Measurements from ENCODE around the gene CEBPE.
A peak's percentile ranks its signal among the peaks of the same experiment; 100 is the strongest.
"Not testable (repeated sequence)": the region's sequence is repeated elsewhere in the genome, so short reads cannot be mapped to it uniquely, and the experiment has no call there.

The CEBPE gene

DNA sequence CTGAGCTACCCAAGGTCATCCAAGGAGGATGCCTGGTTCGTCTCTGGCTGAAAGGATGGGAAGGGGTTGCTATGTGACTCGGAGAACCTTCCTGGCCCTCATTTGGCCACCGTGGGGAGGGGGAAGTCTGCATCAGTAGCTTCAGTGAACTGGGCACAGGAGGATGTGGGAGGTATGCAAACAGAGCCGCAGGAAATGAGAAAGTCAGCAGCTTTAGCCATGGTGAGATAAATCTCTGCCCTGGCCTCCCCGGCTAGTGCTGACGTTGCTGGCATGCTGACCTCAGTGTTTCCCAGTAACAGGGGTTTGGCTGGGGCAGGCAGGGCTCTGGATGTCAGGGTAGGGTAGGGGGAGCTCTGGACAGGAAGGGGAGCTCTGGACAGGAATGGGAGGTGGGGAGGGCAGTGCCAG lies 2.3 kb upstream of the CEBPE start:
- no peak for DNase-seq (ENCODE audit: low read depth)

DNA sequence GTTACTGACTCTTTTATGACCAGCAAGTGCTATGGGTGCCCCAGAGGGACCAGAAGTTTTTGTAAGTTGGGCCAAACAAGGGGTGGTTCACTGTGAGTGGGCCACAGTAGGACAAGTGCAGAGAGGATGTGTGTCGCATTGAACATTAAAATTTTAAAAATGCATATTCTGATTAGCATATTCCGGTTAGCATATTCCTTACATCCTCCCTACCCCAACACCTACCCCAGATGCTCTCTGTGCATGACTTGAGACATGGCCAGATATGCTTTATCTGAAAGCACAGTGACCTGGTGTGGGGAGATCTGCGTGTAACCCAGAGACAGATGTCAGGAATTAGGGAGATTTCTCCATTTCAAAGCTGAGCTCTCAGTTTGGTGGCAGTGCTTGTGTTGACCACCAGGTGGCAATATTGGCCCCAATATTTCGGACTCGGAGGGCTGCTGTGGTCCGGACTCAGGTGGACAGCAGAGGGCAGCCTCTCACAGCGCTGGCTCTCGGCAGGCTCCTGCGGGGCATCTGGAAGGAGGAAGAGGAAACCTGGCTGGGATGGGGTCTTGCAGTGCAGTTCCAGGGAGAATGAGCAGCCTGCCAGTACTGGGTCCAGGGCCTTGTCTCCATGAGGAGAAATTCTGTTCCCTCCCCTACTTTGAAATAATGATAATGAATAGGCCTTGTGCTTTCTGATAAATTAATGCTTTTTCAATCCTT lies 1.6 kb upstream of the CEBPE start:
- DNase-seq (ENCODE audit: low read depth) = peak; percentile 56

DNA sequence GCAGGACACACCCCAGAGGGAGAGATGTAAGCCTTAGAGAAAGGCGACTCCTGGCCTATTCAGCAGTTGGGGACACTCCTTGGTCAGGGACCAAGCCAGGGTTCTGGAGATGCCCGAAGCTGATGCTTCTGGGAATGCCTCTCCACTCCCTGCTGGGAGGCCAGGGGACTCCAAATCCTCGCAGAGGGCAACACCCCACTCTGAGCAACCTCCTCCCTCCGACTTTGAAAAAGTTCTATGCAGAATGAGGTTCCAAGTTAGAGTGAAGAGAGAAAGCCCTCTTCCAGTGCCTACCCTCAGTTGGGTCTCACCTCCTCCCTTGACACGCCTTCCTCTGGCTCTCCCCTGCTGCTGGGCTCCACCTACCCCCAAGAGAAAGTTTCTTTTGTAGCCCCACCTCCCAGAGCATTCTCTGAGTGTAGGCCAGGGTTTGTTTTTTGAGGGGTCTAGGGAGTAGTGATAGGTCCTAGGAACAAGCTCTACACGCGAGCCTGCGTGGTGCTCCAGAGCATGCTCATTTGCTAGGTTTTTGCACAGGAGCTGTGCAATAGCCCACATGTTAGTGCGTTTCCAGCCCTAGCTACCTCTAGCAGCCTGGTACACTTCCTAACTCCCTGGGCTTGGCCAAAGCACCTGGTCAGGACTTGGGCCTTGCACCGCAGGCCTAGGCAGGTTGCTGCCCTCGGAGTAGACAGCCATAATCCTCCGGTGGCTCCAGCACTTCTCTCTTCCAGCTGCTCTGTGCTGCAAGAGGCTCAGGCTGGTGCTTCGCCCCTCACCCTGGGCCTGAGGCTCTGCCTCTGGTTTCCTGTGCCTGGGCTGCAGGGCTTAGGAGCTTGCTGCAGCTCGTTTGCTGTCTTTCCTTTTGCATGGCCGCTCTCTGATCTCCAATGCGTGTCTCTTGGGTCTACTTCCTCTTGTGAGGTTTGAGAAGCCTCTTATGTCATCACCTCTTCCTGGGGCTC lies 590 bp upstream of the CEBPE start:
- no peak for DNase-seq (ENCODE audit: low read depth)

DNA sequence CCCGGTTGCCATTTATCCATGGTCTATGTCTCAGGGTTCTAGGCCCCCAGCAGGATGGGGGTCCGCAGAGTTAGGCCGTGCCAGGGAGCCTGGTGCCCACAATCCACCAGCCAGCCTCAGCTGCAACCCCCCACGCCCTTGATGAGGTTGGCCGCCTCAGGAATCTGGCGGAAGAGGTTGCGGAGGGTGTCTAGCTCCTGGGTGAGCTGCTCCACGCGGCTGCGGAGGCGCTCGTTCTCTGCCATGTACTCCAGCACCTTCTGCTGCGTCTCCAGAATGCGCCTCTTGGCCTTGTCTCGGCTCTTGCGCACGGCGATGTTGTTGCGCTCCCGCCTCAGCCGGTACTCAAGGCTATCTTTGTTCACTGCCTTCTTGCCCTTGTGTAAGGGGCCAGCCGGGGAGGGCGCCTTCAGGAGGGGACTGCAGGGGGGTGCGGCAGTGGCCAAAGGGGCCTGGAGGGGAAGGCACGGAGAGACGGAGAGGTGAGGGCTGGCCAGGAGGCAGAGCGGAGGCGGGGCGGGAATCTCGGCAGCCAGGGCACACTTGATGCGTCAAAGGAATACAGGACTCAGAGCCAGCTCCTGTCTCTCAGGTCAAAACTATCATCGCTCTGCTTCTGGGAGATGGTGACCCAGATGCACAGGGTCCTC lies 1.6 kb downstream of the CEBPE start:
- no peak for DNase-seq (ENCODE audit: low read depth)

DNA sequence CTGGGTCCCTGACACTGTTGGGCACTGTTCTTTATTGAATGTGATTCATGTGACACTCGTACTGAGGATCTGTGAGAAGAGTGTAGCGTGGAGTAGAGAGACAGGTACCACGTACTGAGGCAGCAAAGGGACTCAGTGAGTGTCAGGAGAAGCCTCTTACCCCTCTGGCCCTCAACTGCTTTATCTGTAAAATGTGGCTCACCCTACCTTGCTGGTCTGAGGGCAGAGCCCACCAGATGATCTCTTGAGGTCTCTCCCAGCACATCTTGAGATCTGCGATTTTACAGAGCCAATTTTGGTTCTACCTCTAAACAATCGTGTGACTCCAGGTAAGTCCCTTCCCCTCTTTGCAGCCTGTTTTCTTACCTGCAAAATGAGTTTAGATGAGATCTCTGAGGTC lies 3.1 kb downstream of the CEBPE start:
- DNase-seq (ENCODE audit: low read depth) = no peak

DNA sequence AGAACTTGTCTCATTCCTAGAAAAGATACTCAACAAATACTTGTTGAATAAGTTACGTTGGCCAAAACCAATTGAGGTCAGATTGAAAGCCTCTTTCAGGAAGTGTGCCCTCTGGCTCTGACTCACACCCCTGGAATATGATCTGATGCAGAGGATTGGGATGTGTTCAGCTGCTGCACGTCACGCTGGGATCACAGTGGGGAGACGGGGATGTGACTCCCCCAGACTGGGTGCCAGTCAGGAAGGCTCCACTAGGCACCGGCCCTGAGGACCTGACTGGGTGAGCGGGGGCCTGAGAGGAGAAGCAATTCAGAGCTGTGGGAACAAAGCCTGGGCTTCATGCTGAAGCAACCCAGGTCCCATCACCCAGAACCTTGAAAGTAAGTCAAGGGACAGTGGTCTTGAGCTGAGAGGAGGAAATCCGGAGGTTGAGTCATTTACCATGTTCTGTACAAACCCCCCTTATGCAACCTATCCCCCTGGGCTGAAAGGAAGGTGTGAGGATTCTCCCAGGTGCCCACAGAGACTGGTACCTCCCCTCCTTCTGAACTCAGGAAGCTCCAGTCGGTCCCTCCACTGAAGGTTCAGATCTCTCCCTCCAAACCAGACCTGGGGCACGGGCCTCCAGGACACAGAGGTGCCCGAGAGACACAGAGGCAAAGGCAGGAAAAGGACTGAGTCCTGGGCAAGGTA lies 3.9 kb downstream of the CEBPE start:
- DNase-seq (ENCODE audit: low read depth) = no peak

DNA sequence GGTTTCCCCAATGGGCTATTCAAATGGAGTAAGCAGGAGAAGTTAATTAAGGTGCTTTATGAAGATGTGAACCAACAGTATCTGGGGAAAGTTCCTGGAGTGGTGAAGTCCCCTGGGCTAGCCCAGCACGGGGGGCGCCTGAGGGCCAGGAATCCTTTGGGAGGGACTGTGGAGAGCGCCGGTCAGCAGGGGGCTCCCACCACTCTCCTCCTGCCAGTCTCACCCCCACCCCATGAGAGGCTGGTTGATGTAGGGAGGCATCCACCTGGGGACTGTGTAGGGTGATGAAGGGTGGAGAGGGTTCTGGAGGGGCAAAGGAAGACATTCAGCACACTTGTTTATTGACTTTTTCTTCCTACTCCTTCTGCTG lies 4.4 kb downstream of the CEBPE start:
- DNase-seq (ENCODE audit: low read depth) = no peak

DNA sequence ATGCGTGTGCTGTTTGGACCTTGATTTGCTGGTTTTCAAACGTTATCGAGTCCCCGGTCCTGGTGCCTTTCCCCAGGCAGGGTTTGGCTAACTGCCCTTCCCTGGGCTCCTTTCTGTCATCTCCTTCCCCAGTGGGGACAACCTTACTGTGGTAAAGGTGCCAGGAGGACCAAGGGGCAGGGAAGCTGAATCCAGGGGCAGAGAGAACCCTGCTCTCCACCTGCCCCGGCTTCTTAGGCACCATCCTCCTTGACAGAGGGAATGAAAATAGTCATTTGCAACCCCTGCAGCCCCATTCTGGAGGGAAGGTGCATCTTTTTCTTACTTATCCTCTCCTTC lies 5.0 kb downstream of the CEBPE start:
- no peak for DNase-seq (ENCODE audit: low read depth)

DNA sequence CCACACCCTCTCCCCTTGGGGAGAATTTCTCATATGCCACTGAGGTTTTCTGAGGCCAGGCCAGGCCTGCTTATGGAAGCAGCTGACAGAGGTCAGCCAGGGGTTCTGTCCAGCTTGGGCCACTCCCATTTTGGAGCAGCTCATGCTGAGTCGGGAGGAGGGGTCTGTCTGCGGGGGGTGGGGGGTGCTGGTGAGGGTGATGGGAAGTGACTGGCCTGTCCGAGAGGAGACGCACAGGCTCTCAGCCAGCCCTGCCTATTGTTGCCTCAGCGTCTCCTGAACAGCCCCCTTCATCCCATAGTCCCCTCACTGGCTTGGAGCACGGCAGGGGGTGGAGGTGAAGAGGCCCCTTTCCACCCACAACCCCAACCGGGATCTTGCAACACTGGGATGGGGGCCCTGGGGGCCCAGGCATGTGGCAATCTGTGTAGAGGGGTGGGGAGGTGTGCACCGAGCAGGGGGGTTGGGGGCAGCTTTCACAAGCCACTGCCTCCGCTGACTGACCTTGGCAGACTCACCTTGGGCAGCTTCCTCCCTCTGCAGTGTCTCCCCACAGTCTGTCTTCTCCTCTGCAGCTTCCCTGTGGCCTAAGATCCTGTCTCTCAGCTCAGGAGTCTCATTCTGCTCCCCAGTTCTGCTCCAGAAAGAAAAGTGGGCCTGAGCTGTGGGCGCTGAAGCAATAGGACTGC lies 5.5 kb downstream of the CEBPE start:
- DNase-seq (ENCODE audit: low read depth) = no peak

DNA sequence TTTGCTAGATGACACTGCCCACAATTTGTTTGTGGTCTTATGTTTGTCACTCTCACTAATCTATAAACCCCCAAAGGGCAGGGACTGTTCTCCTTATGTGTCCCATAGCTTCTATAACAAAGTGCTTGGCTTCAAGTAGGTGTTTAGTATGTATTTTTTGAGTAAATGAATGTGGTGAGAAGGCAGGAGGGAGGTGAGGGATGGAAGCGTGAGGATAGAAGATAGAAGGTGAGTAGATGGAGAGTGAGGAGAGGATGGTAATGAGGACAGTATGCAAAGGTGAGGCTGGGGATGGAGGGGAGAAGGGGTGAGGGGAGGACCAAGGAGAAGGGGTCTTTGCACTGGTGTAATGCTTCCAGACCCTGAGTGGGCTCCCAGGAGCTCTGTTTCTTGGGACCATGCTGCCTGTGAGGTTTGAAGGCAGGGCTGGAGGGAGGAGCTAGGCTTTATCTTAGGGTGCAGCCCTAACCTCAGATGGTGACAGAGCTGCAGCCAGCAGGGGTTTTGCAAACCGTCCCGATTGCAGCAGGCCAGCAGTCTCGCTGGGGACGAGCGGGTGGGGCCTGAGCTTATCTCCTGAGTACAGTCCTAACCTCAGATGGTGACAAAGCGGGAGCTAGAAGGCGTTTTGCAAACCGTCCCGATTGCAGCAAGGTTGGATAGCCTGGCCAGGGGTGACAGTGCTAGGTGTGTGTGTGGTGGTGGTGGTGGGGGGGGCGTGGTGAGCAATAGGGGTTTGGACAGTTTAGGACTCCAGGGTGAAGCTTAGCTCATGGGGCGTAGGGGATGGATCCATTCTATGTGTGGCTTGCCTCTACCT lies 6.5 kb downstream of the CEBPE start:
- no peak for DNase-seq (ENCODE audit: low read depth)

DNA sequence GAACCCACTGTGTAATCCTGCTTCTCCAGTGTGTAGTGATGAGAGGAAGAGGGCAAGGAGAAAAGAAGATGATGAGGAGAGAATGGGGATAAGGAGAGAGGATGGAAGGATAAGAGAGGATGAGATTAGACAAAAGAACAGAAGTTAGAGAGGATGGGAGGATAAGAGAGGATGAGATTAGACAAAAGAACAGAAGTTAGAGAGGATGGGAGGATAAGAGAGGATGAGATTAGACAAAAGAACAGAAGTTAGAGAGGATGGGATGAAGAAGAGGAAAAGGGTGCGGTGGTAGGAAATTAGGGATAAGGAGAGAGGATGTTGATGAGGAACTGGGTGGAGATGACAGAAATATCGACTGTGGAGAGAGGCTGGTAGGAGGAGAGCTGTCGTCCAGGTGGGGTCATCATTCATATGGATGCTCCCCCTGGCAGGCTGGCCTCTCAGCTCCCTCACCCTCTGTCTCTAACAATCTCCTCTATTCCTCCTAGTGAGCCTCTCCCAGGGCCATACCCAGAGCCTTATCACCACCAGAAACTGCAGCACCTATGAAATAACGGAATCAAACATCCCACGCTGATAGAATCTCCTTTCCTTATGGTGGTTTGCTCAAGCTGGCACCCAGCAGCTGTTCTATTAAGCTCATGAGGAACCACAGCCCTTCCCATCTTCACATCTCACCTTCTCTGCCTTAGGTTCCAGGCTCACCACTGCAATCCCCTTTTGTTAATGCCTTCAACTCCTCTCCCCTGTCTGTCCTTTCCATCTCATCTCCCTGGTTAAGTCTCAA lies 8.3 kb downstream of the CEBPE start:
- DNase-seq (ENCODE audit: low read depth) = no peak

DNA sequence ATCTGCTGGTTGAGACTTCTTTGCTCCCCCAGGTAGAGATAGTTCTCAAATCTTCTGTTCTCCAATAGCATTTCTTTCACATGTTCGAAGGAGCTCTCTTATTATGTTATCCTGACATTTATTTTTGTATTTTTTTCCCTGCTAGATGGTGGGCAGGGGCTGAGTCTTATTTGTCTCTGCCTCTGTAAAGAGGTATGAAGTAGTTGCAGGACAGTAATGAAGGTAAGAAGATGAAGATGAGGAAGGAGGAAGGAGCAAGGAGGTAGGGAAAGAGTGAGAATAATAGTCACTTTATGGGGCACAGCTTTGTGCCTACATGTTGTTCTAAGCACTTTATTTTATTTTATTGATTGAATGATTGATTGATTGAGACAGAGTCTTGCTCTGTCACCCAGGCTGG lies 9.3 kb downstream of the CEBPE start:
- no peak for DNase-seq (ENCODE audit: low read depth)

DNA sequence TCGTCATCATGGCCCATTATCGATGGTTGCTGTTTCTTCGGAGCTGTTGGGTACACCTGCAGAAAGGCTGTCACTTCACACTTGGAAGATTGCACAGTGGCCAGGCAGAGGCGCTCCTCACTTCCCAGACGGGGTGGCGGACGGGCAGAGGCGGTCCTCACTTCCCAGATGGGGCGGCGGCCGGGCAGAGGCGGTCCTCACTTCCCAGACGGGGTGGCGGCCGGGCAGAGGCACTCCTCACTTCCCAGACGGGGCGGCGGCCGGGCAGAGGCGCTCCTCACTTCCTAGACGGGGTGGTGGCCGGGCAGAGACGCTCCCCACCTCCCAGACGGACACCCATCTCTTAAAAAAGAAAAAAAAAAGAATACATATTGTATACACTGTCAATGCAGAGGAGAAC lies 10.9 kb downstream of the CEBPE start:
- DNase-seq (ENCODE audit: low read depth) = not testable (repeated sequence)

DNA sequence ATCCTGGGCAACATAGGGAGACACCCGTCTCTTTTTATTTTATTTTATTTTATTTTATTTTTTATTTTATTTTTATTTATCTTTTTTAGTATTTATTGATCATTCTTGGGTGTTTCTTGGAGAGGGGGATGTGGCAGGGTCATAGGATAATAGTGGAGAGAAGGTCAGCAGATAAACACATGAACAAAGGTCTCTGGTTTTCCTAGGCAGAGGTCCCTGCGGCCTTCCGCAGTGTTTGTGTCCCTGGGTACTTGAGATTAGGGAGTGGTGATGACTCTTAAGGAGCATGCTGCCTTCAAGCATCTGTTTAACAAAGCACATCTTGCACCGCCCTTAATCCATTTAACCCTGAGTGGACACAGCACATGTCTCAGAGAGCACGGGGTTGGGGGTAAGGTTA lies 11.4 kb downstream of the CEBPE start:
- DNase-seq (ENCODE audit: low read depth) = not testable (repeated sequence)

DNA sequence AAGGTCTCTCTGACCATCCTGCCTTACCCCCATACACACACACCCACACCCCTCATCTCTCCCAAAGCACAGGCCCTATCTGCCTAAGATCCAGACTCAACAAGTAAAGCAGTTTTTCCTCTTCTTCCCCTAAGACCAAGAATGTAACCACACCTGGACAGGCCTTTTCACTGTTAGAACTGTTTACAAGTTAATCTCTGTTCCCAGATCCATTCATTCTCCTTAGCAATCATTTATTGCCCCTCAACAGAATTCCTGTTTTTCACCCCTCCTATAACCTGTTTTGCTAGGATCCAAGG lies 12.4 kb downstream of the CEBPE start:
- DNase-seq (ENCODE audit: low read depth) = no peak

DNA sequence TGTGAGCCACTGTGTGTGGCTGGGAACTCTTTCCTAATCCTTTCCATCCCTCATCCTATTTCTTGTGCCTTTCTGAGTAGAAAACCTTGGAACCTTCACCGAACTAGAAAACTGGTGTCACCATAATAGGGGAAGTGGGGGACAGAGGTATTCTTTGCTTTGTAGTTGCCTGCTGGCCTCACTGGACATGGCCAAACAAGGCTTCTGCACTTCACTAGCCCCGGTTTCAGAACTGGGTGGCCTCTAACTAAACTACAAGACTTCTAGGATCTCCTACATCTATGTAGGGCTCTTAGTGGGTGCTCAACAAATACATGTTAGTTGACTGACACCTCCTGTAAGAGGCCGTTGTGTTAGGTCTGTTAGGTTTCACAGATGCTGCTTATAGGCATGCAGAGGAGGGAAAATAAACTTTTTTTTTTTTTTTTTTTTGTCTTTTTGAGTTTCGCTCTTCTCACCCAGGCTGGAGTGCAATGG lies 13.7 kb downstream of the CEBPE start:
- DNase-seq (ENCODE audit: low read depth) = no peak

DNA sequence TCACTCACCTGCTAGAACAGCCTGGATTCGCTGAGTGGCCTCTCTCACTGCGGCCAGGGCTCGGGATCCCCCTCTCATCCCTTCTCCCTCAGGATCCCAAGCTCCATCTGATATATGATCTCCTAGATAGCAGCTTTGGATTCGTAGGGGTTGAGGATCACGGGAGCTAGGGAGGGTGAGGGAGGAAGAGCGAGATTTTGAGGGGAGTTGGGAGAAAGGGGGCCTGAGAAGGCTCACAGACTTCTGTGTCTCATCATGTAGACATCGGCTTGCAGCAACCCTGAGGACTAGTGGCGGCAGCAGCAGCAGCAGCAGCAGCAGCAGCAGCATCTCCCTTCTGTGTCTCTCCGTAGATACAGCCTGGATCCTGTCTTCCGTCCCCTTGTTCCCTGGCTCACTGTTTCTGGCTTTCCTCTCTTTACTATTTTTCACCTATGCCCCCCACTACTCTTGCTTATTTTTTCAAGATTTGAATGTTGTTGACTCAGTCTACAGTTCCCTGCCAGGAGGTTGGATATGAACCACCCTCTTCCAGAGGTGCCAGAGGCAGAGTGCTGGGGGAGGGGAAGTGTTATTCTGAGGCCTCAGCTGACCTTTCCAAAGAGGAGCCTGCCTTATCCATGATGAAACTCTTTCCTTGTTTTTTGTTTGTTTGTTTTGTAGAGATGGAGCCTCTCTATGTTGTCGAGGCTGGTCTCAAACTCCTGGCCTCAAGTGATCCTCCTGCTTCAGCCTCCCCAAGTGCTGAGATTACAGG lies 14.3 kb downstream of the CEBPE start, which contains the start of gene CIROP:
Gene CIROP (minus strand): TSS at position 399 of the 757 bp plus-strand sequence. CDS start 69 bp downstream, at position 330.
- no peak for DNase-seq (ENCODE audit: low read depth)

DNA sequence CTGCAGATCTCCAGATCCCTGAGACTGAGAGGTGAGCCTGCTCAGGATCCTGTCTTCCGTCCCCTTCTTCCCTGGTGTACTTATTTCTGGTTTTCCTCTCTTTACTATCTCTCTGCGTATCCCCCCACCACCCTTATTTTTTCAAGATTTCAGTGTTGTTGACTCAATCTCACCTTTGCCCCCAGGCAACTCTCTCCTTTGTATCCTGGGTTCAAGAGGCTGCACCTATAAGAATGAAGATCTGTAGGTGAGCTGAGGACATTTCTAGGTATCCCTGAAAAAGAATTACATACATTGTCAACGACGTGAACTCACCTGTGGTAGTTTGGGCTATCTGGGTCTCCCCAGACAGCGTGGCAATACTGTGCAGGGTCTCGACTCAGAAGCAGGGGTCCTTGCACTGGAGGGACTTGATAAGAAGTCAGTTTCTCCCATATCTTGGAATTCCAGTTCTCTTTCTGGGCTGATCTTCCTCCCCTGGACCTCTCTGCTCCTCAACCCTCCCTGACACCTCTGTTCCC lies 14.9 kb downstream of the CEBPE start:
- no peak for DNase-seq (ENCODE audit: low read depth)

DNA sequence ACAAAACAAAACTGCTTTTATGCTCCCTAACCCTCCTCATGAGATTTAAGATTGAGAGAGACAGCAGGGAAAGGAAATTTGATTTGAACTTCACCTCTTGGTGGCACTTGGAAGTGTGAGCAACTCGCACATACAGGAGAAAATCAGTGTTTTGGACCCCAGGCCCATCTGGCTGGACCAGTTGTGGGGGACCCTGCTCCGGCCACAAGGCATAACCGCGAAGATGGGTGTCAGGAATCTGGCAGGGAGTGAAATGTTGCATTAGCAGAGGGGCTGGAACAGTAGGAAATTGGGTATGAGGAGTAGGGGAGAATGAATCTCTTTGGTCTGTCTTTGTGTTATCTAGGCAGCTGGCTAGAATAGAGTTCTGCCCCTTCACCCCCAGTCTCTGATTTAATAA lies 15.5 kb downstream of the CEBPE start:
- no peak for DNase-seq (ENCODE audit: low read depth)
